Lung microvascular endothelial cell (primary cell): ENCODE data around the gene NIN. TPM values are rescaled to one million over a fixed set of nuclear protein-coding genes. Genes with fewer than 3 reads are reported as not detected.

Source experiments
- DNase-seq, 2 donors: peaks; one replicate each; pipeline versions ENCODE4 v3.0.0 to v3.0.0-alpha.2; 2010; ENCODE audit warnings: low read depth in 2 of 2
- total RNA-seq: library from RNA; depleted of rRNA; stranded (reverse); fragments of >200 nt; gene quantifications from 2 replicates; pipeline ENCODE4 v1.2.1, GENCODE V29; 2014

Gene NIN
- total RNA-seq, 1 donor from 2014 or later = 22.0 TPM

- DNase-seq = no peak
Measured at GRCh38 chr14:50837850-50838470, 7.0 kb upstream of the NIN start.

- DNase-seq = no peak
Measured at GRCh38 chr14:50837271-50837670, 6.3 kb upstream of the NIN start.

- peak in 1 of 2 donors; percentile 5 for DNase-seq
Measured at GRCh38 chr14:50836515-50836914, 5.6 kb upstream of the NIN start.

- DNase-seq = peak; percentile 30 to 57
Measured at GRCh38 chr14:50835280-50835679, 4.3 kb upstream of the NIN start.

- no peak for DNase-seq
Measured at GRCh38 chr14:50834802-50835276, 3.9 kb upstream of the NIN start.

- no peak for DNase-seq
Measured at GRCh38 chr14:50832935-50833630, 2.1 kb upstream of the NIN start.

GRCh38 chr14:50831726-50832168, 785 bp upstream of the NIN start:
- DNase-seq = peak; percentile 15 to 24

GRCh38 chr14:50830044-50830931, 674 bp downstream of the NIN start:
- peak; percentile 45 to 50 for DNase-seq

- peak; percentile 6 to 8 for DNase-seq
Measured at GRCh38 chr14:50829489-50830043, 1.4 kb downstream of the NIN start.

- DNase-seq = no peak
Measured at GRCh38 chr14:50828721-50829488, 2.1 kb downstream of the NIN start.

- no peak for DNase-seq
Measured at GRCh38 chr14:50826681-50827080, 4.3 kb downstream of the NIN start.

GRCh38 chr14:50825307-50825706, 5.7 kb downstream of the NIN start:
- DNase-seq = no peak

GRCh38 chr14:50823762-50824636, 7.0 kb downstream of the NIN start:
- no peak for DNase-seq

- no peak for DNase-seq
Measured at GRCh38 chr14:50823051-50823761, 7.8 kb downstream of the NIN start.

GRCh38 chr14:50822501-50823042, 8.4 kb downstream of the NIN start:
- no peak for DNase-seq

GRCh38 chr14:50821510-50822464, 9.2 kb downstream of the NIN start:
- DNase-seq = no peak

GRCh38 chr14:50820786-50821509, 10.0 kb downstream of the NIN start:
- DNase-seq = no peak
